ENCODE data around the gene ARPC5.

DNA sequence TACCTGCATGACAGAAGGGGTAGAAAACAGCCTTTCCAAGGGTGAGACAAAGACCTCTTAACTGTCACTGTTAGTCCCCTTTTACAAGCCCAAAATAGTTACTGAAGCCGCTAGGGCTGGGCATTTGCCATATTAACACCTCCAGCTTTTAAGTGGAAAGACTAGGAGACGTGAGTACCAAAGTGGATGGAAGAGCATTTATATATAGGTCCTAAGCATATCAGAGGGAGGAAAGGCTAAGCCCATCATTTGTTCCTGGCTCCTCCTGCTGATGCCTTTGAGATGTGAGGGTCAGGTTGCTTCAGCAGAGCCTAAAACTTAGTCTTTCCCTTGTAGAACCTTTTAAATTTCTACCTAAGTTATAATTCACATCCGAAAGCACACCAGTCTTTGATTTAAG, 43.2 kb upstream of the ARPC5 start:
- TF ChIP-seq, protein P1, sequence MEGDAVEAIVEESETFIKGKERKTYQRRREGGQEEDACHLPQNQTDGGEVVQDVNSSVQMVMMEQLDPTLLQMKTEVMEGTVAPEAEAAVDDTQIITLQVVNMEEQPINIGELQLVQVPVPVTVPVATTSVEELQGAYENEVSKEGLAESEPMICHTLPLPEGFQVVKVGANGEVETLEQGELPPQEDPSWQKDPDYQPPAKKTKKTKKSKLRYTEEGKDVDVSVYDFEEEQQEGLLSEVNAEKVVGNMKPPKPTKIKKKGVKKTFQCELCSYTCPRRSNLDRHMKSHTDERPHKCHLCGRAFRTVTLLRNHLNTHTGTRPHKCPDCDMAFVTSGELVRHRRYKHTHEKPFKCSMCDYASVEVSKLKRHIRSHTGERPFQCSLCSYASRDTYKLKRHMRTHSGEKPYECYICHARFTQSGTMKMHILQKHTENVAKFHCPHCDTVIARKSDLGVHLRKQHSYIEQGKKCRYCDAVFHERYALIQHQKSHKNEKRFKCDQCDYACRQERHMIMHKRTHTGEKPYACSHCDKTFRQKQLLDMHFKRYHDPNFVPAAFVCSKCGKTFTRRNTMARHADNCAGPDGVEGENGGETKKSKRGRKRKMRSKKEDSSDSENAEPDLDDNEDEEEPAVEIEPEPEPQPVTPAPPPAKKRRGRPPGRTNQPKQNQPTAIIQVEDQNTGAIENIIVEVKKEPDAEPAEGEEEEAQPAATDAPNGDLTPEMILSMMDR (IDR thresholded peaks at IDR 0.05 in 4 of 5, conservative IDR thresholded peaks at IDR 0.05 in 1 of 5), result no peak
- TF ChIP-seq POLR2A (IDR thresholded peaks at IDR 0.05), result no peak

Data from gastrocnemius medialis (tissue), 4 donors.